K562 (cell line): ENCODE results near the gene NTM. TPM values are rescaled to one million over a fixed set of nuclear protein-coding genes. Genes with fewer than 3 reads are reported as not detected.

Source experiments
- ATAC-seq: fragments of 200-7000 bp; cut with Tn5 transposase; 3 replicates; pipeline ENCODE4 v1.9.1; 2020; ENCODE audit warnings: moderate library complexity
- BruUV-seq: library from RNA; stranded (reverse); fragments of 400-500 nt; replicated peaks from 2 replicates; lab custom pipeline; 2021; lab: Mats Ljungman, UMichigan
- CTCF ChIA-PET: fragments of 300-600 bp; formaldehyde crosslinking; extraction: SDS; loops from one replicate; lab custom pipeline; 2021; ENCODE audit warnings: low intra/inter-chr PET ratio; lab: Yijun Ruan, JAX
- POLR2A ChIA-PET: fragments of 300-600, 350-650 bp; sonication (Branson Sonifier 250); formaldehyde crosslinking; extraction: SDS; loops from one replicate; lab custom pipeline; 2021; ENCODE audit warnings: antibody characterized with exemption, inconsistent platforms; lab: Yijun Ruan, JAX
- DNase-seq, 4 experiments: peaks; one replicate each; pipeline versions ENCODE4 v3.0.0 to v3.0.0-alpha.2; 2011 to 2018; ENCODE audit warnings: low spot score in 3 of 4, mixed read lengths in 3 of 4; ENCODE audit errors: extremely low read depth in 1 of 4
- FAIRE-seq: peaks from 2 replicates; lab custom pipeline; 2011; peaks lifted over from hg19 to GRCh38; lab: Jason Lieb, UNC
- H2AFZ ChIP-seq: 2 replicates; pipeline ENCODE4 v1.6.0; 2011; ENCODE audit warnings: low read depth, low read length, control low read depth, inconsistent platforms
- H3K27ac ChIP-seq: fragments of 200-600 bp; 3 replicates; pipeline ENCODE4 v1.8.0; 2011; ENCODE audit warnings: low read depth, mild to moderate bottlenecking, control low read depth, inconsistent platforms, low read length, moderate library complexity, mixed read lengths; ENCODE audit errors: extremely low read depth
- H3K27me3 ChIP-seq, 2 experiments: fragments of 300-600 bp in 1 of 2; 2 replicates in 1 of 2; 3 replicates in 1 of 2; pipeline versions ENCODE4 v1.6.0 to v1.8.0; 2011; ENCODE audit warnings: inconsistent platforms in 2 of 2, low read length in 2 of 2, mild to moderate bottlenecking in 1 of 2, mixed read lengths in 1 of 2, moderate library complexity in 1 of 2; ENCODE audit not compliant: control insufficient read depth in 2 of 2, insufficient read depth in 2 of 2
- H3K36me3 ChIP-seq: fragments of 300-600 bp; 3 replicates; pipeline ENCODE4 v1.8.0; 2011; ENCODE audit warnings: mild to moderate bottlenecking, low read length, inconsistent platforms; ENCODE audit not compliant: control insufficient read depth, insufficient read depth
- H3K4me1 ChIP-seq, 2 experiments: fragments of 200-600 bp in 1 of 2; replicated peaks in 1 of 2; 2 replicates in 1 of 2; 3 replicates in 1 of 2; pipeline versions ENCODE4 v1.5.1 to v1.8.0; 2011; ENCODE audit warnings: inconsistent platforms in 2 of 2, low read length in 2 of 2, mild to moderate bottlenecking in 1 of 2, mixed read lengths in 1 of 2, moderate library complexity in 1 of 2; ENCODE audit not compliant: control insufficient read depth in 2 of 2, insufficient read depth in 2 of 2
- H3K4me2 ChIP-seq: 2 replicates; pipeline ENCODE4 v1.6.1; 2011; ENCODE audit warnings: low read length, control low read depth, inconsistent platforms, mixed read lengths; ENCODE audit not compliant: insufficient read depth
- H3K4me3 ChIP-seq: fragments of 200-600 bp; sonication (generic), shearing (Covaris generic); 2 replicates; pipeline ENCODE4 v1.5.1; 2016; ENCODE audit warnings: control low read depth, inconsistent platforms
- H3K79me2 ChIP-seq: fragments of 200-600 bp; 3 replicates; pipeline ENCODE4 v1.8.0; 2011; ENCODE audit warnings: low read length, inconsistent platforms; ENCODE audit not compliant: control insufficient read depth, insufficient read depth
- H3K9ac ChIP-seq, 2 experiments: 2 replicates each; pipeline versions ENCODE4 v1.6.0 to v1.6.1; 2011; ENCODE audit warnings: low read depth in 2 of 2, low read length in 2 of 2, control low read depth in 1 of 2, inconsistent platforms in 1 of 2, mild to moderate bottlenecking in 1 of 2, mixed read lengths in 1 of 2; ENCODE audit not compliant: insufficient read depth in 1 of 2
- H3K9me1 ChIP-seq: one replicate; pipeline ENCODE4 v1.6.0; 2011; ENCODE audit warnings: inconsistent platforms, mild to moderate bottlenecking, low read length, moderate library complexity; ENCODE audit not compliant: control insufficient read depth, insufficient read depth
- H3K9me3 ChIP-seq: replicated peaks from 2 replicates; pipeline ENCODE4 v1.5.1; 2011; ENCODE audit warnings: low read depth, low read length, inconsistent platforms; ENCODE audit not compliant: control insufficient read depth, insufficient read depth
- H4K20me1 ChIP-seq: replicated peaks from 2 replicates; pipeline ENCODE4 v1.6.1; 2011; ENCODE audit warnings: low read length, inconsistent platforms, mixed read lengths; ENCODE audit not compliant: control insufficient read depth, insufficient read depth
- NR2F6 ChIP-seq: fragments of 450-650 bp; formaldehyde crosslinking; IDR thresholded peaks from 2 replicates; pipeline ENCODE4 v1.4.0; 2020; ENCODE audit warnings: mild to moderate bottlenecking
- SP1 ChIP-seq: sonication (generic); formaldehyde crosslinking; IDR thresholded peaks from 2 replicates; pipeline ENCODE4 v1.8.1; 2022; ENCODE audit warnings: mild to moderate bottlenecking, missing genetic modification reagents
- WGBS: fragments of 100-300 bp; shearing (Covaris generic); methylation state at CpG from one replicate; pipeline ENCODE4 v1.1.6; 2016; ENCODE audit warnings: low coverage, mixed read lengths; ENCODE audit not compliant: insufficient coverage; ENCODE audit errors: missing lambda C conversion rate; 5-methylcytosine and 5-hydroxymethylcytosine counted together
- in situ Hi-C: fragments of 300-500 bp; cut with MboI; formaldehyde crosslinking; loops from 4 replicates; pipeline ENCODE4 v1.15.0; 2018; ENCODE audit warnings: inconsistent platforms, mixed read lengths
- intact Hi-C: fragments of 100-400 bp; cut with micrococcal nuclease; formaldehyde crosslinking; loops from 2 replicates; pipeline ENCODE4 v1.14.2; 2022
- polyA plus RNA-seq, 8 experiments: library from polyadenylated mRNA; depleted of rRNA in 4 of 8; stranded (reverse) in 5 of 8; unstranded in 3 of 8; fragments of >200 nt; fragmentation: Nextera tagmentation in 2 of 8; fragmentation: Illumina TruSeq in 1 of 8; extraction: Ambion mirVana in 2 of 8; extraction: Trizol in 1 of 8; gene quantifications; 2 replicates each; pipeline versions ENCODE4 v1.2.1 to v1.2.3, GENCODE V29; 2011 to 2014; ENCODE audit warnings: inconsistent platforms in 1 of 8, missing spikeins in 1 of 8
- total RNA-seq, 7 experiments: library from RNA; depleted of rRNA in 6 of 7; stranded (reverse); fragments of >200 nt in 6 of 7; fragmentation: Illumina TruSeq in 2 of 7; extraction: Trizol in 2 of 7; gene quantifications; 2 replicates each; pipeline versions ENCODE4 v1.2.1 to v1.2.3, GENCODE V29; 2011 to 2021; ENCODE audit warnings: low replicate concordance in 1 of 7
- TF ChIP-seq, protein P1 (sequence below): fragments of 450-650 bp; formaldehyde crosslinking; IDR thresholded peaks from 2 replicates; pipeline ENCODE4 v1.4.0; 2020; ENCODE audit warnings: mild to moderate bottlenecking
- TF ChIP-seq, protein P2 (sequence below), 3 experiments: IDR thresholded peaks in 2 of 3; conservative IDR thresholded peaks in 1 of 3; 2 replicates each; pipeline ENCODE4 v1.5.1; 2011 to 2012; ENCODE audit warnings: low read length in 3 of 3, mild to moderate bottlenecking in 3 of 3, control low read depth in 2 of 3, improper control_type of control experiment in 1 of 3, inconsistent platforms in 1 of 3, low read depth in 1 of 3, mixed read lengths in 1 of 3, moderate library complexity in 1 of 3; ENCODE audit not compliant: insufficient read depth in 2 of 3
- TF ChIP-seq, protein P3 (sequence below), 2 experiments: fragments of 450-650 bp; formaldehyde crosslinking in 1 of 2; IDR thresholded peaks; 2 replicates each; pipeline versions ENCODE4 v1.4.0 to v1.6.1; 2014 to 2020; ENCODE audit warnings: mild to moderate bottlenecking in 2 of 2, borderline replicate concordance in 1 of 2, low read depth in 1 of 2

NTM gene
- total and polyA plus RNA-seq, 9 of the 15 experiments (the other 6 are each of a cell fraction or from before 2014, with no cell fraction given): not detected

DNA sequence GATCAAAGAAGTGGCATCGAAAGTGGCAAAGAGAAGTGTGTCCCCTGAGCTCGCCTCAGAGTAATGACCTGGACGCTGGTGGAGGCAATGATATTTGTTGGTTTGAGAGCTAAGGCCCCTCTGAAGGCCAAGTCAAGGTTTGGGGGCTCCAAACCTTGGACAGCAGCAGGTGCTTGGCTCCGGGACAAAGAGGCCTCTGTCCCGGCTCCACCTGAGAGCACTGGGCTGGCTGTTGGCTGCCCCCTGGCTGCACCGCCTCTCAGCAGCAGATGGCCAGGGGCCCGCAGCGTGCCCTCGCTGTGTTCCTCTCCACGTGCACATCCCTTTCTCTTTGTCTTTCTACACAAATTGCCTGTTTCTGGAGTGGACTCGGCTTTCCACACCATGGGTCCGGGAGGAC lies 301.3 kb downstream of the NTM start:
- POLR2A ChIA-PET: no interaction called here
- in situ Hi-C loops: loop anchor here (5.0 to 25.0 kb wide), 2 partner anchors 599 to 759 kb away; partner anchors contain the start of gene SNX19

More for the DNA sequence above, 301.3 kb downstream of the NTM start:
- TF ChIP-seq SP1 (no peak), NR2F6 (CRISPR knock-in tag) (no peak)
- TF ChIP-seq, protein P1, sequence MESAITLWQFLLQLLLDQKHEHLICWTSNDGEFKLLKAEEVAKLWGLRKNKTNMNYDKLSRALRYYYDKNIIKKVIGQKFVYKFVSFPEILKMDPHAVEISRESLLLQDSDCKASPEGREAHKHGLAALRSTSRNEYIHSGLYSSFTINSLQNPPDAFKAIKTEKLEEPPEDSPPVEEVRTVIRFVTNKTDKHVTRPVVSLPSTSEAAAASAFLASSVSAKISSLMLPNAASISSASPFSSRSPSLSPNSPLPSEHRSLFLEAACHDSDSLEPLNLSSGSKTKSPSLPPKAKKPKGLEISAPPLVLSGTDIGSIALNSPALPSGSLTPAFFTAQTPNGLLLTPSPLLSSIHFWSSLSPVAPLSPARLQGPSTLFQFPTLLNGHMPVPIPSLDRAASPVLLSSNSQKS (CRISPR knock-in tag): no peak
- TF ChIP-seq, protein P2, sequence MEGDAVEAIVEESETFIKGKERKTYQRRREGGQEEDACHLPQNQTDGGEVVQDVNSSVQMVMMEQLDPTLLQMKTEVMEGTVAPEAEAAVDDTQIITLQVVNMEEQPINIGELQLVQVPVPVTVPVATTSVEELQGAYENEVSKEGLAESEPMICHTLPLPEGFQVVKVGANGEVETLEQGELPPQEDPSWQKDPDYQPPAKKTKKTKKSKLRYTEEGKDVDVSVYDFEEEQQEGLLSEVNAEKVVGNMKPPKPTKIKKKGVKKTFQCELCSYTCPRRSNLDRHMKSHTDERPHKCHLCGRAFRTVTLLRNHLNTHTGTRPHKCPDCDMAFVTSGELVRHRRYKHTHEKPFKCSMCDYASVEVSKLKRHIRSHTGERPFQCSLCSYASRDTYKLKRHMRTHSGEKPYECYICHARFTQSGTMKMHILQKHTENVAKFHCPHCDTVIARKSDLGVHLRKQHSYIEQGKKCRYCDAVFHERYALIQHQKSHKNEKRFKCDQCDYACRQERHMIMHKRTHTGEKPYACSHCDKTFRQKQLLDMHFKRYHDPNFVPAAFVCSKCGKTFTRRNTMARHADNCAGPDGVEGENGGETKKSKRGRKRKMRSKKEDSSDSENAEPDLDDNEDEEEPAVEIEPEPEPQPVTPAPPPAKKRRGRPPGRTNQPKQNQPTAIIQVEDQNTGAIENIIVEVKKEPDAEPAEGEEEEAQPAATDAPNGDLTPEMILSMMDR (IDR thresholded peaks at IDR 0.05 in 2 of 3, conservative IDR thresholded peaks at IDR 0.05 in 1 of 3; ENCODE audit: insufficient read depth in 2 of 3, low read depth in 1 of 3, low read length in 3 of 3): peak in 1 of 3 experiments; percentile 11; a peak in 2 of 6 replicates
- TF ChIP-seq, protein P3, sequence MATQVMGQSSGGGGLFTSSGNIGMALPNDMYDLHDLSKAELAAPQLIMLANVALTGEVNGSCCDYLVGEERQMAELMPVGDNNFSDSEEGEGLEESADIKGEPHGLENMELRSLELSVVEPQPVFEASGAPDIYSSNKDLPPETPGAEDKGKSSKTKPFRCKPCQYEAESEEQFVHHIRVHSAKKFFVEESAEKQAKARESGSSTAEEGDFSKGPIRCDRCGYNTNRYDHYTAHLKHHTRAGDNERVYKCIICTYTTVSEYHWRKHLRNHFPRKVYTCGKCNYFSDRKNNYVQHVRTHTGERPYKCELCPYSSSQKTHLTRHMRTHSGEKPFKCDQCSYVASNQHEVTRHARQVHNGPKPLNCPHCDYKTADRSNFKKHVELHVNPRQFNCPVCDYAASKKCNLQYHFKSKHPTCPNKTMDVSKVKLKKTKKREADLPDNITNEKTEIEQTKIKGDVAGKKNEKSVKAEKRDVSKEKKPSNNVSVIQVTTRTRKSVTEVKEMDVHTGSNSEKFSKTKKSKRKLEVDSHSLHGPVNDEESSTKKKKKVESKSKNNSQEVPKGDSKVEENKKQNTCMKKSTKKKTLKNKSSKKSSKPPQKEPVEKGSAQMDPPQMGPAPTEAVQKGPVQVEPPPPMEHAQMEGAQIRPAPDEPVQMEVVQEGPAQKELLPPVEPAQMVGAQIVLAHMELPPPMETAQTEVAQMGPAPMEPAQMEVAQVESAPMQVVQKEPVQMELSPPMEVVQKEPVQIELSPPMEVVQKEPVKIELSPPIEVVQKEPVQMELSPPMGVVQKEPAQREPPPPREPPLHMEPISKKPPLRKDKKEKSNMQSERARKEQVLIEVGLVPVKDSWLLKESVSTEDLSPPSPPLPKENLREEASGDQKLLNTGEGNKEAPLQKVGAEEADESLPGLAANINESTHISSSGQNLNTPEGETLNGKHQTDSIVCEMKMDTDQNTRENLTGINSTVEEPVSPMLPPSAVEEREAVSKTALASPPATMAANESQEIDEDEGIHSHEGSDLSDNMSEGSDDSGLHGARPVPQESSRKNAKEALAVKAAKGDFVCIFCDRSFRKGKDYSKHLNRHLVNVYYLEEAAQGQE (IDR thresholded peaks at IDR 0.05; ENCODE audit: borderline replicate concordance): peak; percentile 24; the same call in 1 of the 2 replicates
- TF ChIP-seq, protein P3 (CRISPR knock-in tag; IDR thresholded peaks at IDR 0.05; ENCODE audit: low read depth): no peak
- Histone ChIP-seq H3K9me1 (no peaks in the 10 kb centered on the region), H3K27me3 (no peaks in the 10 kb centered on the region), H3K4me2 (no peak overlapping the region), H3K4me3 (no peak overlapping the region), H3K27ac (no peak overlapping the region), H3K9me3 (no peaks in the 10 kb centered on the region), H2AFZ (no peak overlapping the region), H4K20me1 (no peaks in the 10 kb centered on the region; the same call in 1 of the 2 replicates), H3K9ac (no peak overlapping the region), H3K36me3 (no peaks in the 10 kb centered on the region), H3K79me2 (no peaks in the 10 kb centered on the region), H3K4me1 (no peaks in the 10 kb centered on the region)
- WGBS: 2% methylated on average over 12 of the region's 12 CpGs
- FAIRE-seq (no peak), ATAC-seq (peak; percentile 44), DNase-seq (no peak)
- intact Hi-C loops: loop anchor here (5.0 kb wide), 2 partner anchors 424 to 1239 kb away; no protein-coding TSS in a partner anchor
- CTCF ChIA-PET: interaction anchor here (0.7 kb wide), 1 partner anchor 631 kb away, joined by 3 read pairs; no protein-coding TSS in a partner anchor
- BruUV-seq: no TSS peak
